Uterus (tissue), 4 donors: Measurements from ENCODE around the gene TMEM127. TPM values are rescaled to one million over a fixed set of nuclear protein-coding genes. Genes with fewer than 3 reads are reported as not detected.
"Not testable (repeated sequence)": the region's sequence is repeated elsewhere in the genome, so short reads cannot be mapped to it uniquely, and the experiment has no call there.

Experiments used
- DNase-seq, 2 donors: peaks; one replicate each; pipeline ENCODE4 v3.0.0-alpha.2; 2019 to 2020
- H3K27ac ChIP-seq, 2 donors: fragments of 200-600 bp; sonication (generic); 1 replicate in 1 of 2; 2 replicates in 1 of 2; pipeline ENCODE4 v1.5.1; 2016 to 2018
- H3K27me3 ChIP-seq, 2 donors: fragments of 200-600 bp; sonication (generic); one replicate each; pipeline ENCODE4 v1.5.1; 2018 to 2019; ENCODE audit warnings: control low read depth in 1 of 2
- H3K36me3 ChIP-seq, 2 donors: fragments of 200-600 bp; sonication (generic); one replicate each; pipeline ENCODE4 v1.5.1; 2019; ENCODE audit warnings: control low read depth in 1 of 2
- H3K4me1 ChIP-seq, 2 donors: fragments of 200-600 bp; sonication (generic); one replicate each; pipeline ENCODE4 v1.5.1; 2018 to 2019; ENCODE audit warnings: control low read depth in 1 of 2
- H3K4me3 ChIP-seq, 2 donors: fragments of 200-600 bp; sonication (generic); 1 replicate in 1 of 2; 2 replicates in 1 of 2; pipeline ENCODE4 v1.5.1; 2018 to 2019; ENCODE audit warnings: mild to moderate bottlenecking in 1 of 2
- H3K9me3 ChIP-seq, 2 donors: fragments of 200-600 bp; sonication (generic); one replicate each; pipeline ENCODE4 v1.5.1; 2019; ENCODE audit warnings: control low read depth in 1 of 2
- POLR2A ChIP-seq, 2 donors: fragments of 450-650 bp; IDR thresholded peaks; one replicate each; pipeline ENCODE4 v1.6.1; 2016; ENCODE audit warnings: antibody characterized with exemption in 2 of 2, mild to moderate bottlenecking in 1 of 2, moderate library complexity in 1 of 2
- intact Hi-C: fragments of 100-400 bp; cut with DNase I; formaldehyde crosslinking; loops from one replicate; pipeline ENCODE4 v1.15.1; 2023; ENCODE audit warnings: low total_unique reads
- total RNA-seq, 4 donors: library from RNA; depleted of rRNA in 3 of 4; stranded (reverse); fragments of >200 nt in 3 of 4; gene quantifications; one replicate each; pipeline versions ENCODE4 v1.1.0 to v1.2.4, GENCODE V29; 2014 to 2023
- TF ChIP-seq, protein P1 (sequence below), 4 experiments: fragments of 200-600 bp in 2 of 4; fragments of 450-650 bp in 2 of 4; sonication (generic) in 2 of 4; IDR thresholded peaks; one replicate each; pipeline ENCODE4 v1.5.1; 2016 to 2019; ENCODE audit warnings: antibody characterized with exemption in 4 of 4, mild to moderate bottlenecking in 2 of 4, moderate library complexity in 1 of 4
- donor health status: DM: yes; HTN: yes; CAD: no.

Gene TMEM127
- total RNA-seq, 4 donors from 2014 or later, result 17.0 to 45.4 (median 22.3) TPM

DNA sequence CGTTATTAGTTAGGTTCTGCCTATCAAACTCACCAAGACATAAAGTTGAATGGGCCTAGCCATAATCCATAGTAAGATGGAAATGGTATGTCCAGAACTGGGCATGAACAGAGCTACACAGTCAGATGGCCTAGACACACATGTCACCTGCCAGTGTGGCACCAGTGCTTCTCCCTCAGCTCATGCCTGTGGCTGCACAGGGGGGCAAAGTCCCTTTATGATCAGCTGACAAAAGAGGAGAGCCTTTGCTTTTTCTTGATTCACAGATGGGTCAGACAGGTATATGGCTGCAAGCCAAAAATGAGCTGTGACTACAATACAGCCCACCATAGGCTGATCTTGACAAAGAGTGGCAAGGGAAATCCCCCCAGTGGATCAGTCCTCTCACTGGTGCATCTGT lies 28.9 kb downstream of the TMEM127 start:
- intact Hi-C loops, result no loop called here
- no peaks in the 10 kb centered on the region for H3K36me3 ChIP-seq
- TF ChIP-seq POLR2A (IDR thresholded peaks at IDR 0.05), result no peak
- TF ChIP-seq, protein P1, sequence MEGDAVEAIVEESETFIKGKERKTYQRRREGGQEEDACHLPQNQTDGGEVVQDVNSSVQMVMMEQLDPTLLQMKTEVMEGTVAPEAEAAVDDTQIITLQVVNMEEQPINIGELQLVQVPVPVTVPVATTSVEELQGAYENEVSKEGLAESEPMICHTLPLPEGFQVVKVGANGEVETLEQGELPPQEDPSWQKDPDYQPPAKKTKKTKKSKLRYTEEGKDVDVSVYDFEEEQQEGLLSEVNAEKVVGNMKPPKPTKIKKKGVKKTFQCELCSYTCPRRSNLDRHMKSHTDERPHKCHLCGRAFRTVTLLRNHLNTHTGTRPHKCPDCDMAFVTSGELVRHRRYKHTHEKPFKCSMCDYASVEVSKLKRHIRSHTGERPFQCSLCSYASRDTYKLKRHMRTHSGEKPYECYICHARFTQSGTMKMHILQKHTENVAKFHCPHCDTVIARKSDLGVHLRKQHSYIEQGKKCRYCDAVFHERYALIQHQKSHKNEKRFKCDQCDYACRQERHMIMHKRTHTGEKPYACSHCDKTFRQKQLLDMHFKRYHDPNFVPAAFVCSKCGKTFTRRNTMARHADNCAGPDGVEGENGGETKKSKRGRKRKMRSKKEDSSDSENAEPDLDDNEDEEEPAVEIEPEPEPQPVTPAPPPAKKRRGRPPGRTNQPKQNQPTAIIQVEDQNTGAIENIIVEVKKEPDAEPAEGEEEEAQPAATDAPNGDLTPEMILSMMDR (IDR thresholded peaks at IDR 0.05), result no peak
- DNase-seq, result no peak
- no peaks in the 10 kb centered on the region for H3K27me3 ChIP-seq
- no peak overlapping the region for H3K27ac ChIP-seq
- H3K9me3 ChIP-seq, result no peaks in the 10 kb centered on the region
- H3K4me1 ChIP-seq, result no peaks in the 10 kb centered on the region
- no peak overlapping the region for H3K4me3 ChIP-seq

DNA sequence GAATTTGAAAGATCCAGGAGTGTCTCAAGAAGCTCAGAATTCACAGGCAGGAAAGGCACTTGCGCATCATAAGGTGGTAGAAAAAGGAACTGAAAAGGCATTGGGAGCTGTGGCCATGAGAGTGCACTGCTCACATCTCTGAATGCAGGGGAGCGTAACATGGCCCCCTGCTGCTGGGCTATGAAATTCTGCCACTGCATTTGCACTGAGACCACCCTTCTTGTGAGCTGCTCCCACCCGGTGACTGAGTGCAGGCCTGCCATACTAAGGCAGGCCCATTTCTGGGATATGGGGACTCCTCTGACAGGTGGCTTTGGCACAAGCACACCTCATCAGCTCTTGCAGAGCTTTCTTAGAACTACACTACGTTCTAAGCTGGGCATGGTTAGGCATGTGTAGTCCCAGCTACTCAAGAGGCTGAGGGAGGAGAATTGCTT lies 31.9 kb downstream of the TMEM127 start:
- no peak for DNase-seq
- no peak for TF ChIP-seq POLR2A (IDR thresholded peaks at IDR 0.05)
- TF ChIP-seq, protein P1 (IDR thresholded peaks at IDR 0.05), result no peak
- H3K4me3 ChIP-seq, result no peak overlapping the region
- intact Hi-C loops, result no loop called here
- H3K4me1 ChIP-seq, result no peaks in the 10 kb centered on the region
- no peaks in the 10 kb centered on the region for H3K36me3 ChIP-seq
- no peaks in the 10 kb centered on the region for H3K9me3 ChIP-seq
- no peak overlapping the region for H3K27ac ChIP-seq
- no peaks in the 10 kb centered on the region for H3K27me3 ChIP-seq

DNA sequence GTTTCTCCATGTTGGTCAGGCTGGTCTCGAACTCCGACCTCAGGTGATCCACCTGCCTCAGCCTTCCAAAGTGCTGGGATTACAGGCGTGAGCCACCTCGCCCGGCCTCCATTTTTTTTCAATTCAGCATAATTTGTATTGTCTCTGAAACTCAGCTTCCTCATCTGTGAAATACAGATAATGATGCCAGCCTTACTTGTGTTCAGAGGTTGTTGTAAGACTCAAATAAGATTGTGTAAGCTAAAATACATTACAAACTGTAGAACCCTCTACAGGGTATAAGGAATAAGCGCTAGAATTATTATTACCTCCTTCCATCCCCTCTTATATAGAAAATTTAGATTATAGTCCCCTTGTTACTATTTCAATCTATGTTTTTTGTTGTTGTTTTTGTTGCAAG lies 32.4 kb downstream of the TMEM127 start:
- Histone ChIP-seq H3K4me1 (no peaks in the 10 kb centered on the region), H3K27me3 (no peaks in the 10 kb centered on the region), H3K4me3 (no peak overlapping the region), H3K9me3 (no peaks in the 10 kb centered on the region), H3K36me3 (no peaks in the 10 kb centered on the region), H3K27ac (no peak overlapping the region)
- TF ChIP-seq POLR2A (IDR thresholded peaks at IDR 0.05), result no peak
- TF ChIP-seq, protein P1 (IDR thresholded peaks at IDR 0.05), result no peak
- DNase-seq, result no peak
- intact Hi-C loops, result no loop called here

DNA sequence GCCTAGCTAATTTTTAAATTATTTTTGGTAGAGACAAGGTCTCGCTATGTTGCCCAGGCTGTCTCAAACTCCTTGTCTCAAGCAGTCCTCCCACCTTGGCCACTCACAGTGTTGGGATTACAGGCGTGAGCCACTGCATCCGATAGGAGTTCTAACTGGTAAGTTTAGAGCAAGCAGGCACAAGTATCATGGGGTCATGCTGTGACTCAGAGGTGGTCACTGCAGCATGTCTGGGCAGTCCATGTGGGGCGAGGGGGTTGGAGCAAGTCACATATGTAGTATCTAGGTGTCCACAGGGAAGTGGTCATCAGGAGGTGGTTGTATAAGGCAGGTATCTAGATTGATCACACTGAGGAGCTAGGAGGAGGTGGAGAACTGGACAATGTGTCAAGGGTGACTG lies 34.5 kb downstream of the TMEM127 start:
- no peaks in the 10 kb centered on the region for H3K4me1 ChIP-seq
- no peak overlapping the region for H3K4me3 ChIP-seq
- H3K27me3 ChIP-seq, result no peaks in the 10 kb centered on the region
- no peak for DNase-seq
- TF ChIP-seq, protein P1 (IDR thresholded peaks at IDR 0.05), result no peak
- no peak for TF ChIP-seq POLR2A (IDR thresholded peaks at IDR 0.05)
- intact Hi-C loops, result no loop called here
- H3K27ac ChIP-seq, result no peak overlapping the region
- no peaks in the 10 kb centered on the region for H3K9me3 ChIP-seq
- H3K36me3 ChIP-seq, result no peaks in the 10 kb centered on the region

DNA sequence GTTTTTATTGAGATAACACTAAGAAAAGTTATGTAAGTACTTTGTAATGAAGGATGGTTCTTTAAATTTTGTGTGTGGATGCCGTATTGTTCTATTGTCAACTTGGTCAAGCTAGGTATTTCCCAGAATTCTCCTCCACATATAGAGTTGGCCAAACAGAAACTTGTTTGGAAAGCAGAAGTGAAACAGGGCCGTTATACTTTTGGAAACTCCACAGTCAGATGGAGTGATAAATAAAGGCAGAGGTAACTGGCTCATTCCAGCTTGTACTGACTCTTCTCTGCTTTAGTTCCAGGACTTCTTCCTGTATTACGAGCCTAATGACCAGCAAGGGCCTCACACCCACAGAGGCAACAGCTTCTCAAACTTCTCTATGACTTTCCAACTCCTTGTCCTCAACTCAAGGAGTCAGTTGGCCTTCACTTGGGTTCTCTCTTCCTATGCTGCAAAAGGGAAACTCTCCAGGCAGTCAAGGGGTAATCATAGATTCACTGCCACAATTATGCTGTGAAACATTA lies 40.7 kb downstream of the TMEM127 start:
- Histone ChIP-seq H3K27me3 (no peaks in the 10 kb centered on the region), H3K4me1 (no peaks in the 10 kb centered on the region), H3K4me3 (no peak overlapping the region), H3K27ac (no peak overlapping the region), H3K9me3 (no peaks in the 10 kb centered on the region), H3K36me3 (no peaks in the 10 kb centered on the region)
- no peak for DNase-seq
- TF ChIP-seq POLR2A (IDR thresholded peaks at IDR 0.05), result no peak
- TF ChIP-seq, protein P1 (IDR thresholded peaks at IDR 0.05), result no peak
- intact Hi-C loops, result no loop called here

DNA sequence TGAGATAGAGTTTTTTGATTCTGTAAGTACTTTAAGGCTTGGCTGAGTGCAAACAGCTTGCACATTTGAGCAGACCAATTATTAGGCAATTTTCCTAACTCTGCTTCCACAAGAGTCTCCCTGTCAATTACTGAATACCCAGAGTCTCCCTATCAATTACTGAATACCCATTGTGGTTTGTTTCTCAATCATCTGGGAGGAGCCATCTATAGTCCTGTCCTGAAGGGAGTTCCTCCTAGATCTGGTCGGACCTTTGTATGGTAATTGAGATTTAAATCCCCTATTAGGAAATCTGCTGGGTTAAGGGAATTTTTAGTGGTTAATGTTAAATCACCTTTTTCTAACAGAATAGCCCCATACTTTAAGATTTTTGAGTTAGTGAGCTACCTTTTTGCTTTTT lies 44.7 kb downstream of the TMEM127 start:
- H3K36me3 ChIP-seq, DNase-seq, H3K4me3 ChIP-seq, H3K27me3 ChIP-seq, H3K9me3 ChIP-seq, H3K27ac ChIP-seq, H3K4me1 ChIP-seq, intact Hi-C loops: not testable (repeated sequence)

DNA sequence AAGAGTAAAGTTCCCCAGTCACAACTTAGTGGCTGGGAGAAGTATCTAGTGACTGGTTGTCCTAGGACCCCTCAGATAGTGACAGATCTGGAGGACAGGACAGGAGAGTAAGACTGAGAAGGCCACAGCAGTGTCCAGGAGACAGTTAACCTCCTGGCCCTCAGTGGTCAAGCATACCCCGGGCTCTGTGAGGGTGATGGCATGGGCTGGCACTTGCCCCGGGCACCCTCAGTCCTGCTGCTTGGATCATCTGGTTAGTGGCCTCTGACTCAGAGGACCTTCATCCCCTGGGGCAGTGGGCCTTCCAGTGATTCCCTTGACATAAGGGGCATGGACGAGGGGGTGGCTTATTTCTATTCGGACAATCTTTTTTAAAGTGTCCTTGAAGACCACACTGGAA lies 45.8 kb downstream of the TMEM127 start:
- H3K4me1 ChIP-seq, H3K27me3 ChIP-seq, H3K36me3 ChIP-seq, intact Hi-C loops, DNase-seq, H3K27ac ChIP-seq, H3K4me3 ChIP-seq, H3K9me3 ChIP-seq: not testable (repeated sequence)
